ENCODE results near the gene MTHFR.
A peak's percentile ranks its signal among the peaks of the same experiment; 100 is the strongest.

DNA sequence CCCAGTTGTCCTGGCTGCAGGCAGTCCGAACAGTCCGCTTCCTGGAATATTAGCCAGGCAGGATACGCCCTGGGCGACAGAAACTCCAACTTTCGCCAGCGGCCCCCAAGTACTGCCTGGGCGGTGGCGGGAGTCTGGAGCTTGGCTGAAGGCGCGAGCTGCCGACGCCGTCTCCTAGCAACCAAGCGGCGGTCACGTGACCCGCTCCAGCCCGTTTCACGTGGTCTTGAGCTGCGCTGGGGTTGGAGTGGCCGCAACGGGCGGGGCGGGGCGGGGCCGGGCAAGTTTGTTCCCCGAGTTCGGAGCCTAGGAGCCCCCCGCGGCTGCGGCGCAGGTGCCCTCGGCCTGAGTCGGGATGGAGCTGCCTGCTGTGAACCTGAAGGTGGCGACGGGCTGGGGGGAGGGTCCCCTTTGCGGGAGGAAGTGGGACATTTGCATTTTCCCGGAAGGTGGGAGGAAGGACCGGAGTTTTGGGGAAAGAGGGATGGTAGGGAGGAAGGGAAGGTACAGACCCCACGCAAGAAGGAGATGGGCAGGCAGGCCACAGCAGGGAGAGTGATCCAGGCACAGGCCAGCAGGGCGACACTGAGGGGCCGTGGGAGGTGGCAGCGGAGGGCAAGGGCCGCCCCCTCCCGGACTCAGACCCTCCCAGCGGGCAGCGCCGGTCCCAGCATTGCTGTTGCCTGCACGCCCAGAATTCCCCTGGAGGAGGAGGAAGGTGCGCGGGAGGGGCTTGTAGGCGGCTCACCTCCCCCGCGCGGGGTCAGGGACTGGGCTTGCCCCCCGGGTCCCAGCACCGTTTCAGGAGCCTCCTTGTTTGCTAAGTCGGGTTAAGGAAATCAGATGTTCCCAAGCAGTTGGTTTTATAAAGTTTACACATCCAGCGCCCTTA is 69.7 kb downstream of the MTHFR start, which contains the start of gene AGTRAP:
- TF ChIP-seq POLR2AphosphoS5 (IDR thresholded peaks at IDR 0.05) (peak; percentile 69 to 80), POLR2A (IDR thresholded peaks at IDR 0.05) (peak in 1 of 4 donors; percentile 77), EP300 (IDR thresholded peaks at IDR 0.05) (peak in 1 of 4 donors; percentile 55)
- TF ChIP-seq, protein P1, sequence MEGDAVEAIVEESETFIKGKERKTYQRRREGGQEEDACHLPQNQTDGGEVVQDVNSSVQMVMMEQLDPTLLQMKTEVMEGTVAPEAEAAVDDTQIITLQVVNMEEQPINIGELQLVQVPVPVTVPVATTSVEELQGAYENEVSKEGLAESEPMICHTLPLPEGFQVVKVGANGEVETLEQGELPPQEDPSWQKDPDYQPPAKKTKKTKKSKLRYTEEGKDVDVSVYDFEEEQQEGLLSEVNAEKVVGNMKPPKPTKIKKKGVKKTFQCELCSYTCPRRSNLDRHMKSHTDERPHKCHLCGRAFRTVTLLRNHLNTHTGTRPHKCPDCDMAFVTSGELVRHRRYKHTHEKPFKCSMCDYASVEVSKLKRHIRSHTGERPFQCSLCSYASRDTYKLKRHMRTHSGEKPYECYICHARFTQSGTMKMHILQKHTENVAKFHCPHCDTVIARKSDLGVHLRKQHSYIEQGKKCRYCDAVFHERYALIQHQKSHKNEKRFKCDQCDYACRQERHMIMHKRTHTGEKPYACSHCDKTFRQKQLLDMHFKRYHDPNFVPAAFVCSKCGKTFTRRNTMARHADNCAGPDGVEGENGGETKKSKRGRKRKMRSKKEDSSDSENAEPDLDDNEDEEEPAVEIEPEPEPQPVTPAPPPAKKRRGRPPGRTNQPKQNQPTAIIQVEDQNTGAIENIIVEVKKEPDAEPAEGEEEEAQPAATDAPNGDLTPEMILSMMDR (IDR thresholded peaks at IDR 0.05), result peak in 2 of 6 experiments; percentile 5 to 28

Data from upper lobe of left lung (tissue), 4 donors.